B cell (primary cell): Measurements from ENCODE around the gene RAB5B. TPM values are rescaled to one million over a fixed set of nuclear protein-coding genes. Genes with fewer than 3 reads are reported as not detected.

Experiments
- ATAC-seq: fragments of 200-7000 bp; cut with Tn5 transposase; one replicate; pipeline ENCODE4 v1.10.0; 2021; ENCODE audit warnings: low read depth, mild to moderate bottlenecking, moderate number of reproducible peaks, moderate library complexity
- CTCF ChIA-PET: fragments of 350-600 bp; sonication (Branson Sonifier 250); formaldehyde crosslinking; loops from one replicate; lab custom pipeline; 2021; ENCODE audit warnings: antibody characterized with exemption, inconsistent platforms; lab: Charles Lee
- POLR2A ChIA-PET: fragments of 350-600 bp; sonication (Branson Sonifier 250); formaldehyde crosslinking; loops from one replicate; lab custom pipeline; 2021; ENCODE audit warnings: antibody characterized with exemption; lab: Charles Lee
- DNase-seq: peaks from one replicate; pipeline ENCODE4 v3.0.0; 2013
- H2AFZ ChIP-seq: 2 replicates; pipeline ENCODE4 v1.6.1; 2012; ENCODE audit warnings: mild to moderate bottlenecking, low read depth, low read length; ENCODE audit not compliant: insufficient read depth, poor library complexity, severe bottlenecking
- H3K27ac ChIP-seq, 2 donors: 1 replicate in 1 of 2; 2 replicates in 1 of 2; pipeline ENCODE4 v1.5.1; 2012 to 2013; ENCODE audit warnings: low read length in 2 of 2, mild to moderate bottlenecking in 2 of 2, moderate library complexity in 1 of 2
- H3K27me3 ChIP-seq, 4 experiments: fragments of 200-600 bp in 1 of 4; sonication (generic) in 1 of 4; replicated peaks in 1 of 4; 1 replicate in 2 of 4; 2 replicates in 2 of 4; pipeline versions ENCODE4 v1.6.1 to v1.7.0; 2013 to 2016; ENCODE audit warnings: low read length in 3 of 4, mild to moderate bottlenecking in 2 of 4, mixed read lengths in 1 of 4, moderate library complexity in 1 of 4; ENCODE audit not compliant: insufficient read depth in 4 of 4, control insufficient read depth in 3 of 4; ENCODE audit errors: control extremely low read depth in 1 of 4
- H3K36me3 ChIP-seq, 2 experiments: replicated peaks in 1 of 2; 1 replicate in 1 of 2; 2 replicates in 1 of 2; pipeline versions ENCODE4 v1.6.1 to v1.7.1; 2013; ENCODE audit warnings: low read length in 1 of 2; ENCODE audit not compliant: insufficient read depth in 2 of 2, control insufficient read depth in 1 of 2; ENCODE audit errors: control extremely low read depth in 1 of 2, extremely low read depth in 1 of 2
- H3K4me1 ChIP-seq, 2 donors: fragments of 200-600 bp in 1 of 2; sonication (generic) in 1 of 2; 1 replicate in 1 of 2; 2 replicates in 1 of 2; pipeline versions ENCODE4 v1.5.1 to v1.6.1; 2013 to 2017; ENCODE audit warnings: low read length in 2 of 2; ENCODE audit not compliant: control insufficient read depth in 2 of 2, insufficient read depth in 2 of 2
- H3K4me2 ChIP-seq: replicated peaks from 2 replicates; pipeline ENCODE3; 2012; ENCODE audit warnings: mild to moderate bottlenecking, low read depth, low read length; ENCODE audit not compliant: poor library complexity, severe bottlenecking
- H3K4me3 ChIP-seq, 5 experiments: fragments of 200-600 bp in 1 of 5; sonication (generic) in 1 of 5; 1 replicate in 3 of 5; 2 replicates in 2 of 5; pipeline versions ENCODE4 v1.5.1 to v1.7.0; 2011 to 2016; ENCODE audit warnings: low read length in 4 of 5, mild to moderate bottlenecking in 4 of 5, low read depth in 2 of 5, control low read depth in 1 of 5, moderate library complexity in 1 of 5; ENCODE audit not compliant: insufficient read depth in 1 of 5; ENCODE audit errors: control extremely low read depth in 1 of 5, extremely low read depth in 1 of 5
- H3K79me2 ChIP-seq: fragments of 200-600 bp; sonication (generic); one replicate; pipeline ENCODE4 v1.6.0; 2016; ENCODE audit warnings: low read length; ENCODE audit not compliant: control insufficient read depth, insufficient read depth
- H3K9ac ChIP-seq: fragments of 200-600 bp; sonication (generic); 2 replicates; pipeline ENCODE4 v1.6.1; 2017; ENCODE audit warnings: mild to moderate bottlenecking, low read length, moderate library complexity
- H3K9me3 ChIP-seq, 3 donors: one replicate each; pipeline versions ENCODE4 v1.6.1 to v1.7.1; 2013; ENCODE audit warnings: low read length in 2 of 3; ENCODE audit not compliant: control insufficient read depth in 2 of 3, insufficient read depth in 1 of 3; ENCODE audit errors: control extremely low read depth in 1 of 3
- H4K20me1 ChIP-seq: 2 replicates; pipeline ENCODE4 v1.6.0; 2012; ENCODE audit warnings: mild to moderate bottlenecking, low read length; ENCODE audit not compliant: insufficient read depth, control insufficient read depth, poor library complexity, severe bottlenecking
- H3K27ac Mint-ChIP-seq: one replicate; pipeline ENCODE4 v1.8.0; 2021; ENCODE audit warnings: mixed read lengths
- H3K27me3 Mint-ChIP-seq: one replicate; pipeline ENCODE4 v1.8.0; 2021; ENCODE audit warnings: mixed read lengths
- H3K4me1 Mint-ChIP-seq: one replicate; pipeline ENCODE4 v1.8.0; 2021; ENCODE audit warnings: mixed read lengths
- H3K4me3 Mint-ChIP-seq: one replicate; pipeline ENCODE4 v1.8.0; 2021; ENCODE audit warnings: mixed read lengths
- H3K9me3 Mint-ChIP-seq: one replicate; pipeline ENCODE4 v1.8.0; 2022; ENCODE audit warnings: mixed read lengths; ENCODE audit not compliant: insufficient read depth
- EZH2 ChIP-seq: IDR thresholded peaks from 2 replicates; pipeline ENCODE4 v1.6.1; 2012; ENCODE audit warnings: borderline replicate concordance, low read depth, mild to moderate bottlenecking, moderate library complexity, low read length; ENCODE audit not compliant: insufficient read depth, poor library complexity, severe bottlenecking
- WGBS: methylation state at CpG from one replicate; pipeline ENCODE4 v1.1.5; 2013; ENCODE audit warnings: missing lambda C conversion rate; ENCODE audit not compliant: insufficient coverage; 5-methylcytosine and 5-hydroxymethylcytosine counted together
- intact Hi-C: fragments of 100-400 bp; cut with micrococcal nuclease; formaldehyde crosslinking; loops from one replicate; pipeline ENCODE4 v1.10.0; 2022
- polyA plus RNA-seq: library from polyadenylated mRNA; depleted of rRNA; stranded (reverse); fragments of >200 nt; gene quantifications from 2 replicates; pipeline ENCODE4 v1.2.3, GENCODE V29; 2012
- total RNA-seq, 2 donors: library from RNA; stranded (reverse); fragments of 120-200 nt in 1 of 2; gene quantifications; 1 replicate in 1 of 2; 2 replicates in 1 of 2; pipeline versions ENCODE4 v1.2.3 to v1.2.4, GENCODE V29; 2013 to 2022
- TF ChIP-seq, protein P1 (sequence below): fragments of 200-600 bp; IDR thresholded peaks from one replicate; pipeline ENCODE4 v1.8.0; 2022; ENCODE audit warnings: antibody characterized with exemption, mild to moderate bottlenecking

RAB5B gene
- total and polyA plus RNA-seq, 2 donors (not counting 1 experiment from before 2014, with no cell fraction given), result 42.1 to 111 TPM

DNA sequence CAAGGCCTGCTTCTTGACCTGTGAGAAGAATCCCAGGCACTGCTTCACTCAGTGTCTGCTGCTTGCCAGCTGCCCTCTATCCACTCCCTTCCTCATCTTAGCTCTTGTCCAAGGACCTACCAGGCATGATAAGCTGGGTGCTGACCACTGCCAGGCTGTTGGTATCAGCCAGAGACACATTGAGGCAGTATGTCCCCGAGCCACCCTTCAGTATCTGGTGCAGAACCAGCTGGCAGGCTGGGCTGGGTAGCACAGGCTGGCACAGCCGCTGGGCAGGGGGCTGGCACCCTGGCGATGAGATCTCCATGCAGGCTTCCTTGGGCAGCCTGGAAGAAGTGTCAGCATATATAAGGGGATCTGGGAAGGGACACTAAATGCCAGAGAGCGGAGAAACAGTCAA lies 18.5 kb upstream of the RAB5B start:
- intact Hi-C loops, result no loop called here
- no peaks in the 10 kb centered on the region for H3K9me3 Mint-ChIP-seq
- no peaks in the 10 kb centered on the region for H3K27me3 Mint-ChIP-seq
- Histone ChIP-seq H3K79me2 (peaks cover 2% of the 10 kb centered on the region), H3K27ac (no peak overlapping the region), H3K9ac (no peak overlapping the region), H3K4me3 (no peak overlapping the region), H3K27me3 (no peaks in the 10 kb centered on the region), H2AFZ (no peak overlapping the region), H3K4me1 (no peaks in the 10 kb centered on the region), H3K9me3 (no peaks in the 10 kb centered on the region), H3K4me2 (no peak overlapping the region), H4K20me1 (peaks cover 6% of the 10 kb centered on the region), H3K36me3 (peaks cover 22 to 38% of the 10 kb centered on the region in 2 experiments)
- DNase-seq, result no peak
- POLR2A ChIA-PET, result no interaction called here
- TF ChIP-seq, protein P1, sequence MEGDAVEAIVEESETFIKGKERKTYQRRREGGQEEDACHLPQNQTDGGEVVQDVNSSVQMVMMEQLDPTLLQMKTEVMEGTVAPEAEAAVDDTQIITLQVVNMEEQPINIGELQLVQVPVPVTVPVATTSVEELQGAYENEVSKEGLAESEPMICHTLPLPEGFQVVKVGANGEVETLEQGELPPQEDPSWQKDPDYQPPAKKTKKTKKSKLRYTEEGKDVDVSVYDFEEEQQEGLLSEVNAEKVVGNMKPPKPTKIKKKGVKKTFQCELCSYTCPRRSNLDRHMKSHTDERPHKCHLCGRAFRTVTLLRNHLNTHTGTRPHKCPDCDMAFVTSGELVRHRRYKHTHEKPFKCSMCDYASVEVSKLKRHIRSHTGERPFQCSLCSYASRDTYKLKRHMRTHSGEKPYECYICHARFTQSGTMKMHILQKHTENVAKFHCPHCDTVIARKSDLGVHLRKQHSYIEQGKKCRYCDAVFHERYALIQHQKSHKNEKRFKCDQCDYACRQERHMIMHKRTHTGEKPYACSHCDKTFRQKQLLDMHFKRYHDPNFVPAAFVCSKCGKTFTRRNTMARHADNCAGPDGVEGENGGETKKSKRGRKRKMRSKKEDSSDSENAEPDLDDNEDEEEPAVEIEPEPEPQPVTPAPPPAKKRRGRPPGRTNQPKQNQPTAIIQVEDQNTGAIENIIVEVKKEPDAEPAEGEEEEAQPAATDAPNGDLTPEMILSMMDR, result no peak
- no peak for TF ChIP-seq EZH2
- CTCF ChIA-PET, result interaction anchor here (0.6 to 1.9 kb wide), 5 partner anchors 19 to 745 kb away, joined by 3 to 6 read pairs (median 3); no protein-coding TSS in a partner anchor
- ATAC-seq, result no peak
- no peaks in the 10 kb centered on the region for H3K4me1 Mint-ChIP-seq
- 95% methylated on average over 4 of the region's 4 CpGs for WGBS
- H3K27ac Mint-ChIP-seq, result peak overlapping the region; percentile 46
- H3K4me3 Mint-ChIP-seq, result no peak overlapping the region

DNA sequence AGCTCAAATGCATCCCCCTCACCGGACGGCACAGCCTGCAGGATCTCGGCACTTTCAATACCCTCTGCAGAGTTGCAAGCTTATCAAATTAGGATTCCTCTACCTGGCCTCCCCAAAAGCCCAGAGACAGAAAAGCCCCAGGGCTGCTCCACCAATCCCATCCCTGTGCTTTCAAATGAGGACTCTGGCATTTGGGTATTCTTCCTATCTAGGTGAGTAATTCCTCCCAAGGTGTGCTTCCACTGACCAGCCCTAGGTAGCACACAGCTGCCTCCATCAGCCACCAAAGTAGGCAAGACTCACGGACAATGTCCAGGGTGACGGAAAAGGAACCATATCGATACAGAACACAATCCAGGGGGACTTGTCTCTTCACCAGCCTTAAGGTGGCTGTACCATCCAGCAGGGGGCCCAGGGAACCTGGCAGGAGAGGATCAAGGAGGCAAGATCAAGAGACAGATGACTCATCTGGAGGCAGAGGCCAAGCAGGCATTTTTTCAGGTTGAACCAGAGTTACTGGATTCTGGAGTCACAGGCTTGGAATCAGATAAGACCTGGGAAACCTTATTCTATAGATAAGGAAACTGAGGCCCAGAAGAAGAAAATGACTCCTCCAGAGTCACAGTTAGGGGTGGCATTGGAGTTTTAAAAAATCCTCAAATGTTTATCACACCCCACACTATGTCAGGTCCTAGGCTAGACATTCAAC lies 17.9 kb upstream of the RAB5B start:
- ChIA-PET POLR2A (interaction anchor here (0.6 kb wide), 1 partner anchor 30 kb away, joined by 5 read pairs; no protein-coding TSS in a partner anchor), CTCF (interaction anchor here (0.6 to 1.9 kb wide), 6 partner anchors 19 to 745 kb away, joined by 3 to 6 read pairs (median 4); no protein-coding TSS in a partner anchor)
- 95% methylated on average over 6 of the region's 6 CpGs for WGBS
- Mint-ChIP-seq H3K9me3 (no peaks in the 10 kb centered on the region), H3K4me3 (no peak overlapping the region), H3K4me1 (no peaks in the 10 kb centered on the region), H3K27me3 (no peaks in the 10 kb centered on the region), H3K27ac (peak overlapping the region; percentile 33)
- no peaks in the 10 kb centered on the region for H3K27me3 ChIP-seq
- H2AFZ ChIP-seq, result no peak overlapping the region
- TF ChIP-seq, protein P1, result no peak
- TF ChIP-seq EZH2, result no peak
- ATAC-seq, result peak; percentile 43
- H3K79me2 ChIP-seq, result no peaks in the 10 kb centered on the region
- H3K4me3 ChIP-seq, result no peak overlapping the region
- intact Hi-C loops, result no loop called here
- H3K9ac ChIP-seq, result no peak overlapping the region
- H3K9me3 ChIP-seq, result no peaks in the 10 kb centered on the region
- peaks cover 21 to 38% of the 10 kb centered on the region in 2 experiments for H3K36me3 ChIP-seq
- DNase-seq, result no peak
- H3K4me2 ChIP-seq, result no peak overlapping the region
- peaks cover 6% of the 10 kb centered on the region for H4K20me1 ChIP-seq
- H3K27ac ChIP-seq, result no peak overlapping the region
- no peaks in the 10 kb centered on the region for H3K4me1 ChIP-seq
